Measurements from ENCODE around the gene TMEM132E.

GRCh38 chr17:34615326-34615725, 35.9 kb downstream of the TMEM132E start:
- TF ChIP-seq CTCF (IDR thresholded peaks at IDR 0.05) (no peak), POLR2A (IDR thresholded peaks at IDR 0.05) (no peak)
